ENCODE results near the gene PDZD7.

PDZD7 gene

GRCh38 chr10:101018600-101019439 lies 12.1 kb downstream of the PDZD7 start:
- DNase-seq (ENCODE audit: low spot score): peak; percentile 97

DNA sequence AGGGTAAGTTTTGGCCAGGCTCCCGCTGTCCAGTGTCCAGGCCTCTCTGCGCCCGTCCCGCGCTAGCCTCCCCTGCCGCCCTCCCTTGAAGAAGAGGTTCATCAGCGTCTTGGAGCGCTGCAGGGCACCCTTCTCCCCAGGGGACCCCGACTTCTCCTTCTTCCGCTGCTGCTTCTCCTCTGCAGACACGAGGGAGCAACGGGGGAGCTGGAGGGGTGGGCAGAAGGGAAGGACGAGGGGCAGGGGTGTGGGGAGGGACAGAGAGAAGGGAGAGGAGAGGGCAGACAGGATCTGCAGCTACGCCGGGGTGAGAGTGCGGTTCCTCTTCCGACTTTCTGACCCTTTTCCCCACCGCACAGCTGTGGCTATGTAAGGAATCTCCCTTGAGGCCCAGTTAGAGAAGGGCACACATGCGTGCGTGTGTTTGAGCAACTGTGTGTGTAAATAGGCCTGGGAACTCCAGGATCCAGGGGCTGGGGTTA lies 12.8 kb downstream of the PDZD7 start:
- DNase-seq (ENCODE audit: low spot score): no peak

DNA sequence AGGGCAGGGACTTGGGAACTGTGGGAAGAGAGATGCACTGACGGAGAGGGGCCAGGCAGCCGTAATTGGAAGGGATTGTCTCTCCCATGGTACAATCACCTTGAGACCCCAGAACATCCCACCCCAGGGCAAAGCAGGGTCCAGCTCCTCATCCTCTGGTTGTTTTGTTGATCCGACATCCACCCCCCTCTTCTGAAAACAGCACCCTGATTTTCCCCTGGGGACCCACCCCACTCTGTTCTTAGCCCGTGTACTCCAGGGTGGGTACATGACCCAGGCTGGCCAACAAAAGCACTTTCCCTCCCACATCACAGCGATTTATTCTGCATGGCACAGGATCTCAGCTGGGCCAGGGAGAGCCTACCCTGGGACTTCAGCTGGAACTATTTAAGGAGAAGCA lies 14.1 kb downstream of the PDZD7 start:
- no peak for DNase-seq (ENCODE audit: low spot score)

- no peak for DNase-seq (ENCODE audit: low spot score)
Observed at GRCh38 chr10:101015582-101015973, 15.4 kb downstream of the PDZD7 start.

GRCh38 chr10:101014966-101015581 lies 15.9 kb downstream of the PDZD7 start:
- DNase-seq (ENCODE audit: low spot score): no peak

DNA sequence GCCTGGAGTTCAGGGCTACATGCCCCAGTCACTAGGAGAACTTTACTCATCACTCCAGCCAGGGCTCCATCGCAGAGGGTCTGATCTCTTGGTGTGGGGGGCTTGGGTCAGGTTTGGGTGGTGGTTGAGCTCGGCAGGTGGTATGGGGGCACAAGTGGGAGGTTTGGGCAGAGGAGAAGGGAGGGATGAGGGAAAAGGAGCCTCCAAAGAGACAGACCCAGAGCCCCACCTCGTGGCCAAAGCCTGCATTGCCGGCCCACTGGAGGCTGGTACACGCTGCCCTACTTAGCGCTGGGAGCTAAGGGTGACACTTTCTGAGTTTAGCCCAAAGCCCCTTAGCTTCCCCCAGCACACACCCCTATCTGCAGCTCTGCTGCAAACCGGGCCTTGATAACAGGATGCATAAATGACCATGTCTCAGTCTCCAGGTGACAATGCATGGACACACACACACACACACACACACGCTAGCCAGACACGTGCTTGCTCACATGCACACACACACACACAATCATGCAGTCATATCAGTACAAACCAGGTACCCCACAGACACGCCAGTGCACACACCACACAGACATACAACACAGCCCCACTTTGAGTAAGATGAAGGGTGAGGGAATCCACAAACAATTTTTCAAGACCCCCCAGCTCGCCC lies 16.6 kb downstream of the PDZD7 start:
- peak; percentile 88 for DNase-seq (ENCODE audit: low spot score)

GRCh38 chr10:101013365-101013825 lies 17.5 kb downstream of the PDZD7 start:
- DNase-seq (ENCODE audit: low spot score): no peak

DNA sequence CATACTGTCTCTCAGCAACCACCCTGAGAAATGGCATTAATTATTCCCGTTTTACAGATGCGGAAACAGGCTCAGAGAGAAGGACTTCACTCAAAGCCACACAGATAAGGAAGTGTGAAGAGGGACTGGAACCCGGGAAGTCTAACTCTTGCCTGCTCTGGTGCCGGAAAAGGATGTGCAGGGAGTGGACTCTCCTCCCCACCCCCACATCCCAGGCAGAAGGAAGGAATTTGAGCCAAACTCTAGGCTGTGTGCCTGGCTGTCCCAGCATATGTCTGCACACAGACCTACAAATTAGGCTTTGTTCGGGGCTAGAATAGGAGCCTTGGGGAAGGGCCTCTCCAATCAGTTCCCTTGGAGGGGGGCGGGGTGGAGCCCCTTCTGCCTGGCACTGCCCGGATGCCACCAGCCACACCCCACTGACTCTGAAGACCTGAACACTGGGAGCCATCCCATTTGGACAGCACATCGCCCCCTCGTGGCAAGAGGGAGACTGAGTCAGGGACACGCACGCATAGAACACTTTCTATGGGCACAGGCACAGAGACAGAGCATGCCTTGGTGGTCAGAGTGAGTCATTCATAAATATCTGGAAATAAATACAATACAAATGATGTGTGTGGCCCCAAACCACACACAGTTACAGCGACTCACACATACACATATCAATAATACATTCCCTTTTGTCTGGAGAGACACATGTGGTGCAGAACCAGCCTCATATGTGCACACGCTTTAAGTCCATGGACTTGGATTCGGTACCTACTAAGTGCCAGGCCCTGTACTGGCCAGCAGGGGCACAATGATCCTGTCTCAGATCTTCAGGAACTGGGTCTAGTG lies 18.2 kb downstream of the PDZD7 start:
- DNase-seq (ENCODE audit: low spot score): peak; percentile 81

GRCh38 chr10:101011517-101012423 lies 19.2 kb downstream of the PDZD7 start:
- peak; percentile 71 for DNase-seq (ENCODE audit: low spot score)

- DNase-seq (ENCODE audit: low spot score): no peak
Observed at GRCh38 chr10:101010329-101010728, 20.6 kb downstream of the PDZD7 start.

DNA sequence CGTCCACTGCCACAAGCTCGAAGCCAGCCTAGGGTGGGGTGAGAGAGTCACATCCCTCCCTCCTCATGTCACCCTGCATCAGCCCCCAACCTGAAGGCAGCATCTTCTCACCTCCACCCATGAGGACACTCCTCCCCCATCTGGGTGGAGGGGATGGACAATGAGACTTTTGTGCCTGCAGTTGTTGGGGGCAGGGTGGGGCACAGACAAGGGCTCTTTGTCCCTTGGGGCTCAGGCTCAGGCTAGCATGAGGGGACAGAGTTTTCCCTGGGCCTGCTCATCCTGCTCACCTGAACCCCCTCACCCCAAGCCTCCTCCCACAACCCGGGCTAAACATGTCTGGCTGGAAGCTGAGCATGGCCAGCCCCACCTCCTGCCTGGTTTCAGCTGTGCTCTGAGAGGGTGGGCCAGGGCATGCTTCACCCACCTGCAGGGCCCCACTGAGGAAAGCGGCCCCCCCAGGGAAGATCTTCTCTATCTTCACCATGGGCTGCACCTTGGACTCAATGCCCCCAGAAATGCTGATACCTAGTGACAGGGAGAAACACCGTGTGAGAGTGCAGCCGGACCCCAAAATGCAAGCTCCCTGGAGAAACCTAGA lies 22.0 kb downstream of the PDZD7 start:
- no peak for DNase-seq (ENCODE audit: low spot score)

DNA sequence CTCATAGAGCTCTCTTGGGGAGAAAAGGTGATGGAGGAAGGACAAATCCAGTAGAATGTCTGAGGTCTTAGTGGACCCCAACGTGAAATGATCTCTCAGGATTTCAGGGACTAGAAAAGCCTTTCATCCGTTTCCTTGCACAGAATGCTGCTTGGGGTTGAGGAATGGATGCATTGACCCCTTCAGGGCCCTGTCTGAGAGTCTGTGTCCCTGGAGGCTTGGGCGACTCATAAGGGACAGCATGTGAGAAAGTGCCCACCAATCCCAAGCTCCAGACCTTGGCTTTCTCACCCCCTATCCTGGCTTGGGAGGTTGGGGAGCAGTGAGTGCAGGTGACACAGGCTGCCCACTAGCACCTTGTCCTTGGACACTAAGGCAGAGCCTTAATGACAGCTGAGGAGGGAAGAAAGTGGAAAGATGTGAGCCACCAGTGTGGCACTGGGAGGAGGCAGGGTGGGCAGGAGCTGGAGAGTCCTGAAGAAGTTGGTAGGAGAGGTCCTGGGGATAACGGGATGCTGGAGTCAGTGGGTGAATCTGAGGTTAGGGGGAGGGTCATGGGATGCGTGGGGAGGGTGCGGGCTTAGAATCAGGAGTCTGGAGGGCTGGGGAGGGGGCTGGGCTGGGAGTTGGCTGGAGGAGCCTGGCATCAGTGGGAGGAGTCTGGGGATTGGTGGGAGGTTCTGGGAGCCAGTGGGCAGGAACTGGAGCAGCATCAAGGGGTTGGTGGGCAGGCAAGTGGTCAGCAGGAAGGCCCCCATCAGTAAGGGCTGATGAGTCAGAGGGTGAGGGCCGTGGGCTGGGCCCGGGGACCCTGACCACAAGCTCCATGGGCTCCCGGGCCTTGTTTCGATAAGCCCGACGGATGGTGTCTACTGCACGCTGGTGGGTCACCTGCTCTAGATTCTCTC lies 22.8 kb downstream of the PDZD7 start:
- DNase-seq (ENCODE audit: low spot score): no peak

GRCh38 chr10:101007099-101007711 lies 23.7 kb downstream of the PDZD7 start:
- DNase-seq (ENCODE audit: low spot score): no peak

DNA sequence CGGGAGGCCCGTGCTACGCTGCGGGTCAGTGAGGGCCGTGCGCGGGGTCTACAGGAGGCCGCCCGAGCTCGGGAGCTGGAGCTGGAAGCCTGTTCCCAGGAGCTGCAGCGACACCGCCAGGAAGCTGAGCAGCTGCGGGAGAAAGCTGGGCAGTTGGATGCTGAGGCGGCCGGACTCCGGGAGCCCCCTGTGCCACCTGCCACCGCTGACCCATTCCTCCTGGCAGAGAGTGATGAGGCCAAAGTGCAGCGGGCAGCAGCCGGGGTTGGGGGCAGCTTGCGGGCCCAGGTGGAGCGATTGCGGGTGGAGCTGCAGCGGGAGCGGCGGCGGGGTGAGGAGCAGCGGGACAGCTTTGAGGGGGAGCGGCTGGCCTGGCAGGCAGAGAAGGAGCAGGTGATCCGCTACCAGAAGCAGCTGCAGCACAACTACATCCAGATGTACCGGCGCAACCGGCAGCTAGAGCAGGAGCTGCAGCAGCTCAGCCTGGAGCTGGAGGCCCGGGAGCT lies 24.3 kb downstream of the PDZD7 start:
- DNase-seq (ENCODE audit: low spot score): no peak

GRCh38 chr10:101005869-101006567 lies 24.9 kb downstream of the PDZD7 start:
- DNase-seq (ENCODE audit: low spot score): no peak

GRCh38 chr10:101005361-101005760 lies 25.6 kb downstream of the PDZD7 start:
- DNase-seq (ENCODE audit: low spot score): no peak

- DNase-seq (ENCODE audit: low spot score): no peak
Observed at GRCh38 chr10:101003639-101004206, 27.2 kb downstream of the PDZD7 start.

DNA sequence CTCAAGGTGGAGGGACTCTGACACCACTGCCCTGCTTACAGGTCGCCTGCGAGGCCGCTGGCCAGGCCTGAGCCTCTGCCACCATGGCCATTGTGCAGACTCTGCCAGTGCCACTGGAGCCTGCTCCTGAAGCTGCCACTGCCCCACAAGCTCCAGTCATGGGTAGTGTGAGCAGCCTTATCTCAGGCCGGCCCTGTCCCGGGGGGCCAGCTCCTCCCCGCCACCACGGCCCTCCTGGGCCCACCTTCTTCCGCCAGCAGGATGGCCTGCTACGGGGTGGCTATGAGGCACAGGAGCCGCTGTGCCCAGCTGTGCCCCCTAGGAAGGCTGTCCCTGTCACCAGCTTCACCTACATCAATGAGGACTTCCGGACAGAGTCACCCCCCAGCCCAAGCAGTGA lies 28.5 kb downstream of the PDZD7 start:
- DNase-seq (ENCODE audit: low spot score): no peak

Data from HuH-7.5 (cell line).